Measurements from ENCODE around the gene TBC1D21.
A peak's percentile ranks its signal among the peaks of the same experiment; 100 is the strongest.

GRCh38 chr15:73908030-73908821 lies 34.9 kb downstream of the TBC1D21 start:
- peak; percentile 95 for TF ChIP-seq CTCF (conservative IDR thresholded peaks at IDR 0.05; ENCODE audit: low read depth, low read length)
- no peak for TF ChIP-seq EZH2 (IDR thresholded peaks at IDR 0.05; ENCODE audit: borderline replicate concordance, low read depth, low read length, poor library complexity, severe bottlenecking)

Measured in A673 (cell line).